ACC112 (cell line): ENCODE results near the gene TTC39C.

Source experiments
- H2AFZ ChIP-seq: fragments of 200-600 bp; sonication (generic); one replicate; pipeline ENCODE4 v1.6.0; 2017; ENCODE audit warnings: antibody characterized with exemption, low read length; ENCODE audit not compliant: unreplicated experiment
- H3K27ac ChIP-seq: fragments of 200-600 bp; sonication (generic); 2 replicates; pipeline ENCODE4 v1.5.1; 2014; ENCODE audit warnings: low read depth, mild to moderate bottlenecking, antibody characterized with exemption, low read length, moderate library complexity
- H3K27me3 ChIP-seq: fragments of 200-600 bp; sonication (generic); 2 replicates; pipeline ENCODE4 v1.6.1; 2014; ENCODE audit warnings: mild to moderate bottlenecking, antibody characterized with exemption, low read length, moderate library complexity, mixed read lengths; ENCODE audit not compliant: insufficient read depth
- H3K36me3 ChIP-seq: fragments of 200-600 bp; sonication (generic); 2 replicates; pipeline ENCODE4 v1.6.1; 2016; ENCODE audit warnings: mild to moderate bottlenecking, antibody characterized with exemption, low read length, moderate library complexity, mixed read lengths; ENCODE audit not compliant: insufficient read depth
- H3K4me1 ChIP-seq: fragments of 200-600 bp; sonication (generic); one replicate; pipeline ENCODE4 v1.6.1; 2016; ENCODE audit warnings: low read length, mixed read lengths; ENCODE audit not compliant: insufficient read depth, unreplicated experiment, control insufficient read depth
- H3K4me3 ChIP-seq: fragments of 200-600 bp; sonication (generic); 2 replicates; pipeline ENCODE4 v1.5.1; 2014; ENCODE audit warnings: mild to moderate bottlenecking, low read depth, low read length
- H3K79me2 ChIP-seq: fragments of 200-600 bp; sonication (generic); one replicate; pipeline ENCODE4 v1.6.0; 2016; ENCODE audit warnings: low read length; ENCODE audit not compliant: control insufficient read depth, unreplicated experiment, insufficient read depth

Gene TTC39C

DNA sequence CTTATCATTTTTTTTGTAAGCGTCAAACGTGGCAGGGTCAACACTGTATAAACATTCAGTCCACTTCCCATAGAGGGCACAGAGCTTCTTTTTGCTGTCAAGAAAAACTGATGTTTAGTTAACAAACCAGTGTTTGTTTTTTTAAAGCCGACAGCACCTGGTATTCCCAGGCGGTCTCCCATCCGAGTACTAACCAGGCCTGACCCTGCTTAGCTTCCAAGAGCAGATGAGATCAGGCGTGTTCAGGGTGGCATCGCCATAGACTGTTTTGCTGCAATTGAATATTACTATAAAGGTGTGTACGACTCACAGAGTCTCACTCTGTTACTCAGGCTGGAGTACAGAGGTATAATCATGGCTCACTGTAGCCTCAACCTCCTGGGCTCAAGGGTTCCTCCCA is 155.8 kb downstream of the TTC39C start:
- no peak overlapping the region for H3K4me3 ChIP-seq
- H2AFZ ChIP-seq = no peak overlapping the region
- peaks cover 4% of the 10 kb centered on the region; the same call in 1 of the 2 replicates for H3K36me3 ChIP-seq
- no peak overlapping the region for H3K27ac ChIP-seq
- H3K27me3 ChIP-seq = no peaks in the 10 kb centered on the region
- no peaks in the 10 kb centered on the region for H3K4me1 ChIP-seq
- no peaks in the 10 kb centered on the region for H3K79me2 ChIP-seq

DNA sequence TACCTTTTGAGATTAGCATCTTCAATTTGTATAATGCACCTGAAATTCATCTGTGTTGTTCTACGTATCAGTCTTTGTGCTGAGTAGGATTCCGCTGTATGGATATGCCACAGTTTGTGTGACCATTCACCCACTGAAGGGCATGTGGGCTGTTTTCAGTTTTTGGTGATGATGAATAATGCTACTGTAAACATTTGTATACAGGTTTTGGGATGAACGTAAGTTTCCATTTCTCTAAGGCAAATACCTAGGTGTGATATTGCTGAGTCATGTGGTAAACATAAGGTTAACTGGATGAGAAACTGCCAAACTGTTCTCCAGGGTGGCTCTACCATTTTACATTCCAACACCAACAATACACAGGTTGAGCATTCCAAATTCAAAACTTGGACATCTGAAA is 159.4 kb downstream of the TTC39C start:
- no peaks in the 10 kb centered on the region for H3K79me2 ChIP-seq
- H3K27me3 ChIP-seq = no peaks in the 10 kb centered on the region
- no peaks in the 10 kb centered on the region for H3K4me1 ChIP-seq
- H3K36me3 ChIP-seq = peaks cover 3% of the 10 kb centered on the region; the same call in 1 of the 2 replicates
- H3K27ac ChIP-seq = no peak overlapping the region
- H2AFZ ChIP-seq = no peak overlapping the region
- no peak overlapping the region for H3K4me3 ChIP-seq

DNA sequence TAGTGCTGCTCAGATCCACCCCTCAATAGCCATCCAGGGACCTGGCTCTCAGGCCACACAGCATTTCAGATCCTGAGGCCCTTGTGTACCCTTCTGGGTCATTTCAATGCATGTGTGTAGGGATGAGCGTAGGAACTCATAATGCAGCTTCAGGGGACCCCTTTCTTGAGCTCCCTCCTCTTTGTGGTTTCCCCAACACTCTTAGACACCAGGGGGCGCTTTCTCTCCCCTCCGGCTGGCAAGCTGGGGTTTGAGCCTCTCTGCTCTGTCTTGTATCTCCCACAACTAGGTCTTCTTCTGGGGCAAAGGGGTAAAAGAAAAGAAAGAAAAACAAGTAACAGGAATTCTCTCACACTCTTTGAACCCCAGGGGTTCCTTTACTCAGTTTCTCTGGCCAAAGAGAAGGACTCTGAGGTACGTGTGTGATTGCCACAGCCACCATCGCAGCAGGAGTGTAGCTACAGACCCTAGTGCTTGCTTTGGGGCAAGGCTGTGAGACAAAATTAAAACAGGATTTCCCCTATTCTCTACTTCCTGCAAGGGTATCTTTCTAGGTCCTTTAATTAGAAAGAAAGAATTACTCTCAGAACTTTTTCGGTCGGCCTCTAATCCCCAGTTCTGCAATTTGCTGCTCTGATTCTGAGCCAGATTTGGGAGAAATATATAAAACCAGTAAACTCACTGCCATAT is 162.3 kb downstream of the TTC39C start:
- Histone ChIP-seq H3K4me1 (peaks cover 6% of the 10 kb centered on the region), H3K4me3 (no peak overlapping the region), H3K27ac (no peak overlapping the region), H3K36me3 (peaks cover 3% of the 10 kb centered on the region; the same call in 1 of the 2 replicates), H3K27me3 (no peaks in the 10 kb centered on the region), H3K79me2 (no peaks in the 10 kb centered on the region), H2AFZ (no peak overlapping the region)

DNA sequence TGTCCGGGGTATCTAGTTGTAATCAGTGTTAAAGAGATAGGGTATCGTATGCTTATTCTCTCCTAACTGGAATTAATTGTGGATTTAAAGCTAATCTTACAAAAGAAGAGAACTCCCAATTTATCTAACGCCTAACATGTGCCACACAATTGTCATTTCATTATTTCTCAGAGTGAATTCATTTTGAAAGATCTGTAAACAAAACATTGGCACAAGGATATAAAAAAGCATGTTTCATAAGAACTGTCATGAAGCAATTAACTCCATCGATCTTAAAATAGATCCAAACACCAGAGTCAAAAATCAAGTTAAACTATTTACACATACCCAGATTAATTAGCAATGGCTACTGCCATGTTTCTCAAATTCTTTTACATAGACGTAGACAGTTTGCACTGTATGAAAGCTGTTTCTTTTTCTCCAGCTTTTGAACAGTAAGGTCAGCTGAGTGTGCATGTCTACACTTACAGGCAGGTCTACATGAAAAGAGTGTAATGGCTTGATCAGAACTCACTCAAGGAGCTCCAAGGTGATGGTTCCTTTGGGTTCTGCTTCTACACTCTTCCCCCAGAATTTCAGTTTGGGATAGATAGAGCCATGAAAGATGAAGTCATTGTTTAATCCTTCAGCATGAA is 163.1 kb downstream of the TTC39C start:
- Histone ChIP-seq H3K27me3 (no peaks in the 10 kb centered on the region), H3K36me3 (peaks cover 3% of the 10 kb centered on the region; the same call in 1 of the 2 replicates), H3K4me1 (peaks cover 13% of the 10 kb centered on the region), H3K4me3 (no peak overlapping the region), H3K79me2 (no peaks in the 10 kb centered on the region), H3K27ac (no peak overlapping the region), H2AFZ (no peak overlapping the region)

DNA sequence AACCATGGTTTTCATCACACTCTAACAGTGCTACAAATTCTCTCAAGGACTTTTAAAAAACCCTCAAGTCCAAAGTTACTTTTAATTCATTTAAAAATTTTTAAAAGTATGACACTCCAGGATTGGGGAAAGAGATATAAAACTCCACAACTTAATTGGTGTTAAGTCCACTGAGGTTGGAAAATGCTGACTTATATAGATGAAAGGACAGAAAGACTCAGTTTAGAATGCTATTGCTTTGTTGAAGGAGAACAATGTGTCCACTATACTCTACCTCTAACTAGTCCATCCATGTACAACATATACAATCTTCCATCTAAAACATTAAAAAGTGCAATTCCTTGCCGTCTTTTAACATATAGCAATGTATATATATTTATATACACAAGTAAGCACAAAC is 165.5 kb downstream of the TTC39C start:
- H3K79me2 ChIP-seq = no peaks in the 10 kb centered on the region
- no peaks in the 10 kb centered on the region for H3K27me3 ChIP-seq
- H3K4me3 ChIP-seq = no peak overlapping the region
- H3K36me3 ChIP-seq = no peaks in the 10 kb centered on the region
- no peak overlapping the region for H3K27ac ChIP-seq
- H2AFZ ChIP-seq = no peak overlapping the region
- peaks cover 13% of the 10 kb centered on the region for H3K4me1 ChIP-seq

DNA sequence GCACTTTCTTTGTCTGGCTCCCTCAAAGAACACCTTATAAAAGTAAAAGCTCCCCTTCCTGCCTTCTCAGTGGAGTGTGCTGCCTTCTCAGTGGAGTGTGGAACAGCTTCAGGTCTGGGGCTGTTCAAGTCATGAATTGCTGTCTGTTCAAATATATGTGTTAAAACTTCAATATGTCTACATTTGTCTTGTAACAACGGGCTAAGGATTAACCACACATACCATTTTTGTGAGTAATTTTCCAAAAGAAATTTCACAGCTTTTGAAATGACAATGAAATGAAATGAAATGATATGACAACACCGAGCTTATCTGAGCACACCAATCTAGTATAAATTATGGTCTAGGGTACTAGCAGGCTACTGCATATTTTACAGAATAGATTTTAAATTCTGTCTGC is 167.3 kb downstream of the TTC39C start:
- no peak overlapping the region for H3K4me3 ChIP-seq
- H3K27ac ChIP-seq = no peak overlapping the region
- H3K27me3 ChIP-seq = no peaks in the 10 kb centered on the region
- peaks cover 13% of the 10 kb centered on the region for H3K4me1 ChIP-seq
- no peaks in the 10 kb centered on the region for H3K36me3 ChIP-seq
- H2AFZ ChIP-seq = no peak overlapping the region
- H3K79me2 ChIP-seq = no peaks in the 10 kb centered on the region
